ENCODE results near the gene SST. TPM values are rescaled to one million over a fixed set of nuclear protein-coding genes. Genes with fewer than 3 reads are reported as not detected.

Gene SST
- polyA plus RNA-seq, 2 donors, result 0.24 to 0.47 TPM

DNA sequence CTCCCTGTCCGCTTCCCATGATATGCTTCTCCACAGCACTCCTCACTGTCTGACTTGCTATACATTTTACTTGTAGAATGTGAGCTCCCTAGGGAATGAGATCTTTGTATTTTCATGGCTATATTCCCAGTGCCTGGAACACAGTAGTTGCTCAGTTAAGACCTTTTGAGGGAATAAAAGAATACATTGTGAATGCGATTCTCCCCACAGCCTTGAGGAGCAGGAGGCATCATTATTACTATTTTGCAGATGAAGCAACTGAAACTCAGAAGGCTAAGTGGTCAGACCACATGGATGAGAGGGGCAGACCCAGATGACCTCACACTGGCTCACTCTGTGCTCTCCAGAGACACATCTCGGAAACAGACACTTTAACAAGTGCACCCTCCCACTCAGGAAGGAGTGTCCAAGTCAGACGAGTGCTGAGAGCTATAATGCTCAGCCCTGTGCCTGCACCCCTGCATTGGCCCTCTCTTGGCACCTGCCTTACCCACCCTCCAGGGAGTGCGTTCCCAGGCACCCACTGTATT lies 46.8 kb downstream of the SST start:
- Histone ChIP-seq H3K36me3 (ENCODE audit: control insufficient read depth in 2 of 2, insufficient read depth in 2 of 2, low read length in 1 of 2) (no peaks in the 10 kb centered on the region), H3K27me3 (ENCODE audit: control insufficient read depth in 1 of 2, insufficient read depth in 2 of 2, low read length in 2 of 2) (no peaks in the 10 kb centered on the region)
- WGBS, 2 donors, result 59 to 60% methylated on average over 5 of the region's 5 CpGs

GRCh38 chr3:187621881-187622280 lies 48.3 kb downstream of the SST start:
- no peaks in the 10 kb centered on the region for H3K4me1 ChIP-seq (ENCODE audit: control insufficient read depth in 2 of 2, insufficient read depth in 2 of 2, low read length in 1 of 2)
- H3K27me3 ChIP-seq (ENCODE audit: control insufficient read depth in 1 of 2, insufficient read depth in 2 of 2, low read length in 2 of 2), result no peaks in the 10 kb centered on the region
- H3K36me3 ChIP-seq (ENCODE audit: control insufficient read depth in 2 of 2, insufficient read depth in 2 of 2, low read length in 1 of 2), result no peaks in the 10 kb centered on the region
- 56 to 62% methylated on average over 2 of the region's 2 CpGs for WGBS, 2 donors
- H3K27ac ChIP-seq (ENCODE audit: low read depth in 2 of 2, low read length in 1 of 2), result no peak overlapping the region
- no peak overlapping the region for H3K4me3 ChIP-seq (ENCODE audit: low read depth in 1 of 2, low read length in 2 of 2)
- H3K9me3 ChIP-seq (ENCODE audit: control insufficient read depth in 2 of 2, insufficient read depth in 1 of 2, low read depth in 1 of 2, low read length in 1 of 2), result no peaks in the 10 kb centered on the region

More for the DNA sequence above, 46.8 kb downstream of the SST start:
- H3K27ac ChIP-seq (ENCODE audit: low read depth in 2 of 2, low read length in 1 of 2), result no peak overlapping the region
- H3K4me3 ChIP-seq (ENCODE audit: low read depth in 1 of 2, low read length in 2 of 2), result no peak overlapping the region
- no peaks in the 10 kb centered on the region for H3K4me1 ChIP-seq (ENCODE audit: control insufficient read depth in 2 of 2, insufficient read depth in 2 of 2, low read length in 1 of 2)
- no peaks in the 10 kb centered on the region for H3K9me3 ChIP-seq (ENCODE audit: control insufficient read depth in 2 of 2, insufficient read depth in 1 of 2, low read depth in 1 of 2, low read length in 1 of 2)

DNA sequence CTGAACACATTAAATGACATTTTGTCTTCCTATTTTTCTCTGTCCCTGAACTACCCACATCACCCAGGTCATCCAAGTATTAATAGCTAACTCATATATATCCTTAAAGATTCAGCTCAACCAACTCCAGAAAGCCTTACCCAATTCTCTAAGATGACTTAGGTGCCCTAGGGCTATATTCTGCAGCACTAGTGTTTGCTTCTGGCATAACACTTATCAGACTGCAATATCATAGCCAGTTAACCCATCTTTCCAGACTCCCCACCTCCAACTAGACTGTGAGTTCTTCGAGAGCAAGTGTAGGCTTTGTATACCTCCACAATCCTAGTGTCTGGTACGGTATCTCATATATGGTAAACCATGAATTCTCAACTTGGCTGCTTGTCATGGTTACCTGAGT lies 50.7 kb downstream of the SST start:
- WGBS, 2 donors, result 88% methylated on average over 2 of the region's 2 CpGs
- no peaks in the 10 kb centered on the region for H3K9me3 ChIP-seq (ENCODE audit: control insufficient read depth in 2 of 2, insufficient read depth in 1 of 2, low read depth in 1 of 2, low read length in 1 of 2)
- H3K36me3 ChIP-seq (ENCODE audit: control insufficient read depth in 2 of 2, insufficient read depth in 2 of 2, low read length in 1 of 2), result no peaks in the 10 kb centered on the region
- no peaks in the 10 kb centered on the region for H3K27me3 ChIP-seq (ENCODE audit: control insufficient read depth in 1 of 2, insufficient read depth in 2 of 2, low read length in 2 of 2)
- no peaks in the 10 kb centered on the region for H3K4me1 ChIP-seq (ENCODE audit: control insufficient read depth in 2 of 2, insufficient read depth in 2 of 2, low read length in 1 of 2)
- H3K27ac ChIP-seq (ENCODE audit: low read depth in 2 of 2, low read length in 1 of 2), result no peak overlapping the region
- no peak overlapping the region for H3K4me3 ChIP-seq (ENCODE audit: low read depth in 1 of 2, low read length in 2 of 2)

Other genes starting within 250 kb of the SST start
- not detected for gene RTP2, start 32.2 kb upstream of the SST start, polyA plus RNA-seq
- 10 to 100 TPM; 24.4 to 28.7 TPM for gene BCL6, start 75.1 kb upstream of the SST start, polyA plus RNA-seq